ENCODE data around the gene WRAP53.

WRAP53 gene

GRCh38 chr17:7709031-7709430 is 20.8 kb downstream of the WRAP53 start:
- no peak for DNase-seq (ENCODE audit: low read depth in 2 of 2)

- no peak for DNase-seq (ENCODE audit: low read depth in 2 of 2)
These were observed 22.0 kb downstream of the WRAP53 start for GRCh38 chr17:7710301-7710700.

- no peak for DNase-seq (ENCODE audit: low read depth in 2 of 2)
These were observed 22.9 kb downstream of the WRAP53 start for GRCh38 chr17:7711051-7711755.

- DNase-seq (ENCODE audit: low read depth in 2 of 2) = no peak
These were observed 24.0 kb downstream of the WRAP53 start for GRCh38 chr17:7712111-7712771.

GRCh38 chr17:7713782-7714181 is 25.5 kb downstream of the WRAP53 start:
- DNase-seq (ENCODE audit: low read depth in 2 of 2) = no peak

- DNase-seq (ENCODE audit: low read depth in 2 of 2) = no peak
These were observed 26.7 kb downstream of the WRAP53 start for GRCh38 chr17:7714721-7715594.

GRCh38 chr17:7715936-7716886 is 27.9 kb downstream of the WRAP53 start:
- no peak for DNase-seq (ENCODE audit: low read depth in 2 of 2)

GRCh38 chr17:7716901-7717755 is 28.9 kb downstream of the WRAP53 start, which contains the start of gene DNAH2:
Gene DNAH2 (plus strand): TSS chr17:7717744. CDS start chr17:7719735, 1,991 bp downstream.
- peak; percentile 91 to 96 for DNase-seq (ENCODE audit: low read depth in 2 of 2)

GRCh38 chr17:7717756-7718350 is 29.6 kb downstream of the WRAP53 start:
- no peak for DNase-seq (ENCODE audit: low read depth in 2 of 2)

GRCh38 chr17:7719661-7720060 is 31.4 kb downstream of the WRAP53 start:
- DNase-seq (ENCODE audit: low read depth in 2 of 2) = no peak

GRCh38 chr17:7720125-7720524 is 31.8 kb downstream of the WRAP53 start:
- no peak for DNase-seq (ENCODE audit: low read depth in 2 of 2)

- no peak for DNase-seq (ENCODE audit: low read depth in 2 of 2)
These were observed 33.3 kb downstream of the WRAP53 start for GRCh38 chr17:7721612-7722011.

GRCh38 chr17:7727886-7728285 is 39.6 kb downstream of the WRAP53 start:
- no peak for DNase-seq (ENCODE audit: low read depth in 2 of 2)

GRCh38 chr17:7729816-7730215 is 41.5 kb downstream of the WRAP53 start:
- DNase-seq (ENCODE audit: low read depth in 2 of 2) = no peak

GRCh38 chr17:7732981-7733539 is 44.8 kb downstream of the WRAP53 start:
- no peak for DNase-seq (ENCODE audit: low read depth in 2 of 2)

GRCh38 chr17:7737601-7738000 is 49.3 kb downstream of the WRAP53 start:
- no peak for DNase-seq (ENCODE audit: low read depth in 2 of 2)

- no peak for DNase-seq (ENCODE audit: low read depth in 2 of 2)
These were observed 51.5 kb downstream of the WRAP53 start for GRCh38 chr17:7739746-7740145.

- DNase-seq (ENCODE audit: low read depth in 2 of 2) = no peak
These were observed 52.3 kb downstream of the WRAP53 start for GRCh38 chr17:7740481-7741001.

GRCh38 chr17:7742729-7743128 is 54.5 kb downstream of the WRAP53 start:
- DNase-seq (ENCODE audit: low read depth in 2 of 2) = no peak
